Stimulated activated CD4-positive, alpha-beta T cell treated with anti-CD3 and anti-CD28 coated beads, Interleukin-4, amount 100 ng/mL, for 24 hours (primary cell): ENCODE data around the gene CYFIP1.
A peak's percentile ranks its signal among the peaks of the same experiment; 100 is the strongest.

Experiments
- DNase-seq: peaks from one replicate; pipeline ENCODE4 v3.0.0-alpha.2; 2020

The CYFIP1 gene

GRCh38 chr15:22861161-22861560 is 119.0 kb downstream of the CYFIP1 start:
- DNase-seq = no peak

GRCh38 chr15:22856659-22857058 is 123.5 kb downstream of the CYFIP1 start:
- DNase-seq = no peak

GRCh38 chr15:22855791-22856190 is 124.4 kb downstream of the CYFIP1 start:
- DNase-seq = no peak

- no peak for DNase-seq
Measured at GRCh38 chr15:22851513-22851912, 128.7 kb downstream of the CYFIP1 start.

- DNase-seq = no peak
Measured at GRCh38 chr15:22850055-22850454, 130.1 kb downstream of the CYFIP1 start.

- no peak for DNase-seq
Measured at GRCh38 chr15:22846073-22846472, 134.1 kb downstream of the CYFIP1 start.

GRCh38 chr15:22845289-22845900 is 134.8 kb downstream of the CYFIP1 start:
- DNase-seq = no peak

GRCh38 chr15:22844421-22845288 is 135.5 kb downstream of the CYFIP1 start:
- no peak for DNase-seq

GRCh38 chr15:22839046-22839695 is 141.0 kb downstream of the CYFIP1 start:
- no peak for DNase-seq

- DNase-seq = peak; percentile 98
Measured at GRCh38 chr15:22838292-22839042, 141.7 kb downstream of the CYFIP1 start, which contains the start of gene NIPA2. NIPA2 (plus strand) TSS chr15:22838666; CDS start chr15:22851732, 13,066 bp downstream.

GRCh38 chr15:22831473-22831872 is 148.7 kb downstream of the CYFIP1 start:
- DNase-seq = no peak

- no peak for DNase-seq
Measured at GRCh38 chr15:22827125-22827524, 153.0 kb downstream of the CYFIP1 start.

GRCh38 chr15:22823495-22824128 is 156.6 kb downstream of the CYFIP1 start:
- no peak for DNase-seq

GRCh38 chr15:22819651-22820050 is 160.5 kb downstream of the CYFIP1 start:
- DNase-seq = no peak
